Pons (tissue), 1 donor: ENCODE measurements around the gene SHB.

Experiments used
- DNase-seq: peaks from one replicate; pipeline ENCODE4 v3.0.0-alpha.2; 2016; ENCODE audit warnings: low spot score

SHB gene

GRCh38 chr9:38042626-38043357 is 26.2 kb downstream of the SHB start:
- DNase-seq = no peak

DNA sequence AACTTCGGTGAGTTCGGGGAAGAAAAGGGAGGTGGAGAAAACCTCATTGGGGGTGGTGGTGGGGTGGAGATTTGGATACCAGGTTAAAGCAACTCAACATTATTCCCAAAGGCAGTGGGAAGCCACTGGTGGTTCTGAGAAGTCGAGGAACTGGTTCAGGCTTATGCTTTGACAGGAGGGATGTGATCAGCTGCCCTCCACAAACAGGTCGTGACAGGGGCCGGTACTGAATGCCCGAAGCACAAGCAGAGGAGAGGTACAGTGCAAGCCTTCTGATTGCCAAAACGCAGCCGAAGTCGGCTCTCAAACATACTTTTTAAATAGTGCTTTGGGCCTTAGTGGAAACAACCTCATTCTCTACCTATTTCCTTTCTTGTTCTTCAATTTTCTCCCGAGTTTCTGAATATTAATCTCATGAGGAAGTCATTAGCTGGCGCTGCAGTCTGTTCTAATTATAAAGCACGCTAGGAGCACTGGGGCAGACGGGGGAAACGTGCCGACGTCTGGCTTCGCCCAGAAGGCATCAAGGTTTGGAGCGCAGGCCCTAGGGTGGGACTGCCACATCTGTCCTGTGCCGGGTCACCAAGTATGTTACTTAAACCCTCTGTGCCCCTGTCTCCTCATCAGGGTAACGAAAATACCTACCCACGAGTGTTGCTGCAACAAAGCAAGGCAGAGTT is 27.3 kb downstream of the SHB start:
- DNase-seq = no peak

GRCh38 chr9:38039907-38040682 is 28.9 kb downstream of the SHB start:
- DNase-seq = no peak

- no peak for DNase-seq
These were observed 29.7 kb downstream of the SHB start for GRCh38 chr9:38039090-38039906.

GRCh38 chr9:38038307-38039089 is 30.5 kb downstream of the SHB start:
- DNase-seq = no peak

DNA sequence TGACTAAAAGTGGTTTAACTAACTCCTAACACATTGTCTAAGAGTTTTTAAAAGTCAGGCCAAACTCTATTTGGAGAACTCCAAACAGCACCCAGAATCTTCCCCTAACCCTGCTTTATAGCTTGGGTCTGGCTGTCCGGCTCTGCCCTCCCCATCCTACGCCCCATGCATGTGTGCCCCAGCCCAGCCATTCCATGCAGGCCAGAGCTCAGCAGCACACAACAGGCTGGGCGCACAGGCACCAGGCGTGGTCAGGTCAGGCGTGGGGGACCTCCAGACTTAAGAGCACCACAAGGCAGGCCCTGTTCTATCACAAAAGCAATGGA is 31.1 kb downstream of the SHB start:
- no peak for DNase-seq

GRCh38 chr9:38036359-38037084 is 32.5 kb downstream of the SHB start:
- DNase-seq = no peak

- DNase-seq = no peak
These were observed 33.2 kb downstream of the SHB start for GRCh38 chr9:38035873-38036272.

DNA sequence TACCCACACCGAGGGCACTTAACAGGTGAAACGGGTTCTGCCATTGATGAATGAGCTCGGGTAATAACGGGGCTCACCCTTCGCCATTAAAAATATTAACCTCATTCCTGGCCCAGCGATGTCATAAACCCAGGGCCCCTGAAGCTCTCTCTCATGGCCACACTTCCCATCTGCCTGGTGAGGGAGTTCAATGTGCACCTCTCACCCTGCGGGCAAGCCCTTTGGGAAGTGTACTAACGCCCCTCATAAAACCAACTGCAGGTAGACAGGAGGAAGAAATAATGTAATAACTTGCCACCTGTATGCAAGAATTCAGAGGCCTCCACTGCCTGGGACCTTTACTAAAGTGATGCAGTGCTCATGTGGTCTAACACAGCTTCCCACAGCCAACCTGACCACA is 35.1 kb downstream of the SHB start:
- no peak for DNase-seq

GRCh38 chr9:38032266-38033110 is 36.5 kb downstream of the SHB start:
- DNase-seq = no peak

DNA sequence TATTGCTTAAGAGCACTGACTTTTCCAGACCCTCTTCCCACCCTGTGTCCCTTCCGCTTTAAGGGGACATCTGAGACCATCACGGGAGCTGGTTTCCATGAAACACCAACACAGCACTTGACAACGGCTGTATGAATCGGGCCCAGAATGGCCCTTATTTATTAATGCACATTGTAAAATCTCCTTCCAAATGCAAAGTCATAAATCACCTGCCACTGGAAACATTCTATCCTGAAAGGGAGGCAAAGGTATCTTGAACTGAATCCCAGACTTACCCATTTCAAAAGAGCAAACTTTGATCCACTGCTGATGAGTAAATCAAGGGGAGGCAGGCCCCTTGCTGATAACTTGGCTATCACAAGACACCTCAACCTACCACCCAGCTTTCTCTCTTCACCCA is 37.4 kb downstream of the SHB start:
- no peak for DNase-seq

- no peak for DNase-seq
These were observed 38.4 kb downstream of the SHB start for GRCh38 chr9:38030658-38031057.

DNA sequence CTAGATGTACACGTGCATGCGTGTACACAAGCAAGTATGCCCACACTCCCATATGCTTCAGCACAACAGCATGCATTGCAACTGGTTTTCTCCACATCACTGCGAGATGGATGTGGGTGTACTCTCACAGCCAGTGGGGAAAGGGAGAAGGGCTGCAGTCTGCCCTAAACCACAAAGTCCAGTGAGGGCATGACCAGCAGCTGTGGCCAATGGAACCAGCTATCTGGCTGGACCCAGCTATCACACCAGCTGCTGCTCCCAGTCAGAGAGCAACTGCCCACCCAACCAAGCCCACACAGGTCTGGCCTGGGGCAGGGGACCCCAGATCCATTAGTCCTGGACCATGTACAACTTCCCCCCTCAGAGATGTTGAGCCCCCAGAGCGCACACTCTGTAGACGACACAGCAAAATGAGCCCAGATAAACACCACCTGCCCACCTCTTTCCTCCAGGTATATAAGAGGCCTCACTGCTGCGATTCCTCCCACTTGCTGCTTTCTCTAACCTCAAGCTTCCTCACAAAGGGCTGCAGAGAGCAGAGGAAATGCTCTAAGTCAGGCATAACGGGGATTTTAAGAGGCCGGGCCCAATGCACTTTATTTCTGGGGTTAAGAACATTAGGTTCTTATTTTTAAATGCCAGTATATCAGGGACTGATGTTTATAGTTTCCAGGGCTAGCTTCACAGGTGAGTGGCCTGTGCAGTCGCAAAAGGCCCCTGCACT is 39.0 kb downstream of the SHB start:
- DNase-seq = no peak

GRCh38 chr9:38027714-38028113 is 41.3 kb downstream of the SHB start:
- no peak for DNase-seq

DNA sequence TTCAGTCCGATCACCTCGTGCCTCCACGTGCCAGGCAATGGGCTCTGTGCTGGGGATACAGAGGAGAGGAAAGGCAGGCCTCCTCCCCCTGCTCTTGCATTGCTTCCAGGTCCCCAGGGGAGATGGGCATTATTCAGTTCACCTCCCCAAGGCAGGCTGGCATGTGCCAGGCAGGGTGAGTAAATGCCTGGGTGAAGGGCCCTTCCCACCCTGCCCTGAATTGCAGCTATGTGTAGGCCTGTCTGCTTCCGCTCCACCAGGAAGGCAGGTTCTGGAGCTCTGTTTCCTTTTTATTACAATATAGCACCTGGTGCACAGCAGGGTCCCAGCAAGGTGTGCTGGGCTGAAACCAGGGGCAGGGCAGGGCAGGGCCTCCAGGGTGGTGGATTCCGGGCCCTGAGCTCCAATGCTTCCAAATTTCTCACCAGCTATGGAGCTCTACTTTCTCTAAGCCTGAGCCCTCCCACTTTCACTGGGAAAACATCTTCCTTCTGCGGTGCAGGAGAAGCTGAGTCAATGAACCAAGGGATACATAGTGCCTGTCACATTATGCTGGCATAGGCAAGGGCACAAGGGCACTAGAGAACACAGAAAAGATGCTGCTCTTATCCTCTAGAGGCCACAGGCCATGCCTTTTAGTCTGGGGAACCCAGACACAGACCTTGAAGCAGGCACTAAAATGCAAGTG is 42.0 kb downstream of the SHB start:
- no peak for DNase-seq

GRCh38 chr9:38026021-38026809 is 42.8 kb downstream of the SHB start:
- no peak for DNase-seq

DNA sequence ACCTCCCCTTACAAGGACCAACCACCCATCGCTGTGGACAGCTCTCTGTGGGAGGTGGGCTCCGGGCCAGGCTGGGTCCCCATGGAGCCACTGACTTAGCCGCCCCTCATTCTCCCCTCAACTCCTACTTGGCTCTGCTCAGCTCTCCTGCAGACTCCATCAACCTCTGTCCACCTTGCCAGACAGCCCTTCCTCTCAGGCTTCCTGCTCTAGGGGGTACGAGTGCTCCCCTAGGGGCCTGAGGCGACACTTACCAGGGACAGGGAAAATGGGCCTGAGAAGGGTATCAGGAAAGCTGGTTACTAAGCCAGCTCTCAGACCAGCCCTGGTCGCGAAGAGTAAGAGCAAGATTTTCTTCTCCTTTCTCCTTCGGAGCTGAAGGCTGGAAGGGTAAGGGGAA is 43.9 kb downstream of the SHB start:
- no peak for DNase-seq
